A673 (cell line): ENCODE data around the gene RASGRP2. TPM values are rescaled to one million over a fixed set of nuclear protein-coding genes. Genes with fewer than 3 reads are reported as not detected.

ENCODE experiments used
- BruUV-seq: library from RNA; stranded (reverse); fragments of 400-500 nt; replicated peaks from 2 replicates; lab custom pipeline; 2021; lab: Mats Ljungman, UMichigan
- CTCF ChIA-PET: fragments of 300-600 bp; sonication (Branson Sonifier 250); formaldehyde crosslinking; loops from one replicate; lab custom pipeline; 2022; ENCODE audit warnings: antibody characterized with exemption; lab: Charles Lee
- POLR2A ChIA-PET: fragments of 300-600 bp; sonication (Branson Sonifier 250); formaldehyde crosslinking; loops from one replicate; lab custom pipeline; 2022; ENCODE audit warnings: antibody characterized with exemption; ENCODE audit not compliant: low non-redundant PET; lab: Charles Lee
- DNase-seq: peaks from one replicate; pipeline ENCODE4 v3.0.0-alpha.2; 2015; ENCODE audit warnings: low spot score
- H3K27ac ChIP-seq: fragments of 200-600 bp; sonication (generic); 2 replicates; pipeline ENCODE4 v1.5.1; 2016; ENCODE audit warnings: mixed run types, low read depth, mild to moderate bottlenecking, mixed read lengths, antibody characterized with exemption, low read length; ENCODE audit not compliant: poor library complexity, severe bottlenecking
- H3K27me3 ChIP-seq: fragments of 200-600 bp; sonication (generic); replicated peaks from 2 replicates; pipeline ENCODE4 v1.6.1; 2017; ENCODE audit warnings: mixed run types, low read depth, mild to moderate bottlenecking, mixed read lengths, antibody characterized with exemption, low read length; ENCODE audit not compliant: insufficient read depth, poor library complexity
- H3K36me3 ChIP-seq: fragments of 200-600 bp; sonication (generic); 2 replicates; pipeline ENCODE4 v1.6.1; 2016; ENCODE audit warnings: mixed run types, mild to moderate bottlenecking, mixed read lengths, antibody characterized with exemption, low read length; ENCODE audit not compliant: insufficient read depth, poor library complexity, severe bottlenecking
- H3K4me1 ChIP-seq: fragments of 200-600 bp; sonication (generic); 2 replicates; pipeline ENCODE4 v1.6.1; 2017; ENCODE audit warnings: mixed run types, mild to moderate bottlenecking, mixed read lengths, antibody characterized with exemption, low read length; ENCODE audit not compliant: insufficient read depth, poor library complexity, severe bottlenecking
- H3K4me3 ChIP-seq: fragments of 200-600 bp; sonication (generic); 2 replicates; pipeline ENCODE4 v1.5.1; 2016; ENCODE audit warnings: low read depth, mixed run types, mild to moderate bottlenecking, mixed read lengths, low read length; ENCODE audit not compliant: poor library complexity, severe bottlenecking
- H3K9me3 ChIP-seq: fragments of 200-600 bp; sonication (generic); 2 replicates; pipeline ENCODE4 v1.6.1; 2016; ENCODE audit warnings: mixed run types, low read depth, mild to moderate bottlenecking, mixed read lengths, antibody characterized with exemption, low read length; ENCODE audit not compliant: poor library complexity, severe bottlenecking
- CTCF ChIP-seq: fragments of 300-800, 200-600 bp; sonication (generic); conservative IDR thresholded peaks from 2 replicates; pipeline ENCODE4 v1.5.1; 2017; ENCODE audit warnings: low read depth, mild to moderate bottlenecking, antibody characterized with exemption, low read length, moderate library complexity, mixed read lengths
- EZH2 ChIP-seq: fragments of 200-600 bp; sonication (generic); IDR thresholded peaks from 2 replicates; pipeline ENCODE4 v1.6.1; 2017; ENCODE audit warnings: borderline replicate concordance, low read depth, mild to moderate bottlenecking, mixed read lengths, antibody characterized with exemption, low read length; ENCODE audit not compliant: poor library complexity, severe bottlenecking
- intact Hi-C: fragments of 100-400 bp; cut with micrococcal nuclease; formaldehyde crosslinking; loops from one replicate; pipeline ENCODE4 v1.10.0; 2022; ENCODE audit not compliant: unreplicated experiment
- total RNA-seq: library from RNA; stranded (reverse); gene quantifications from 2 replicates; pipeline ENCODE4 v1.2.3, GENCODE V29; 2021

RASGRP2 gene
- total RNA-seq, 1 experiment from 2014 or later = 2.0 TPM

GRCh38 chr11:64688534-64688982, 55.4 kb downstream of the RASGRP2 start:
- Histone ChIP-seq H3K27me3 (peaks cover 17% of the 10 kb centered on the region), H3K4me1 (peaks cover 5% of the 10 kb centered on the region), H3K4me3 (peak overlapping the region; percentile 50), H3K27ac (no peak overlapping the region), H3K9me3 (no peaks in the 10 kb centered on the region), H3K36me3 (no peaks in the 10 kb centered on the region)
- TF ChIP-seq EZH2 = no peak
- peak; percentile 98 for TF ChIP-seq CTCF
- ChIA-PET POLR2A (interaction anchor here (0.5 to 0.7 kb wide), 2 partner anchors 29 to 90 kb away, joined by 4 read pairs; partner anchors contain the start of gene SF1), CTCF (interaction anchor here (0.5 to 1.8 kb wide), 19 partner anchors 8 to 484 kb away, joined by 3 to 11 read pairs (median 4); partner anchors contain the start of genes PRDX5, SF1 and TRMT112)
- peak; percentile 96 for DNase-seq
- intact Hi-C loops = loop anchor here (1.0 to 2.0 kb wide), 2 partner anchors 54 to 198 kb away; no protein-coding TSS in a partner anchor
- no TSS peak for BruUV-seq

- H3K9me3 ChIP-seq = no peaks in the 10 kb centered on the region
- H3K36me3 ChIP-seq = no peaks in the 10 kb centered on the region
- peaks cover 5% of the 10 kb centered on the region for H3K4me1 ChIP-seq
- H3K27me3 ChIP-seq = peaks cover 13% of the 10 kb centered on the region
- CTCF ChIA-PET = interaction anchor here (0.8 to 1.8 kb wide), 12 partner anchors 12 to 370 kb away, joined by 3 to 11 read pairs (median 4); partner anchors contain the start of genes PRDX5, SF1 and TRMT112
- peak overlapping the region; percentile 50 for H3K4me3 ChIP-seq
- POLR2A ChIA-PET = interaction anchor here (0.5 kb wide), 1 partner anchor 91 kb away, joined by 4 read pairs; the partner anchor contains the start of gene SF1
- H3K27ac ChIP-seq = no peak overlapping the region
- no peak for TF ChIP-seq EZH2
- no peak for TF ChIP-seq CTCF
- intact Hi-C loops = loop anchor here (1.0 to 2.0 kb wide), 2 partner anchors 55 to 198 kb away; no protein-coding TSS in a partner anchor
- no peak for DNase-seq
- BruUV-seq = no TSS peak
Observed at GRCh38 chr11:64687643-64688533, 56.1 kb downstream of the RASGRP2 start.

GRCh38 chr11:64687204-64687603, 56.7 kb downstream of the RASGRP2 start:
- Histone ChIP-seq H3K4me1 (peaks cover 5% of the 10 kb centered on the region), H3K36me3 (no peaks in the 10 kb centered on the region), H3K9me3 (no peaks in the 10 kb centered on the region), H3K27ac (no peak overlapping the region), H3K27me3 (peaks cover 6% of the 10 kb centered on the region), H3K4me3 (no peak overlapping the region)
- TF ChIP-seq EZH2 (no peak), CTCF (no peak)
- ChIA-PET CTCF (no interaction called here), POLR2A (no interaction called here)
- DNase-seq = no peak
- intact Hi-C loops = no loop called here
- no TSS peak for BruUV-seq
